Measurements from ENCODE around the gene FLNB. TPM values are rescaled to one million over a fixed set of nuclear protein-coding genes. Genes with fewer than 3 reads are reported as not detected.

Gene FLNB
- total and polyA plus RNA-seq, 2 of the 13 experiments (the other 11 are each of a cell fraction or from before 2014, with no cell fraction given): 106 to 130 TPM

- TF ChIP-seq ZNF564 (CRISPR knock-in tag; IDR thresholded peaks at IDR 0.05) (no peak), ETV6 (CRISPR knock-in tag; conservative IDR thresholded peaks at IDR 0.05) (no peak), CEBPZ (IDR thresholded peaks at IDR 0.05; ENCODE audit: low read length) (no peak), DNMT3B (CRISPR knock-in tag; conservative IDR thresholded peaks at IDR 0.05) (no peak), KLF11 (CRISPR knock-in tag; IDR thresholded peaks at IDR 0.05) (no peak), SATB2 (CRISPR knock-in tag; IDR thresholded peaks at IDR 0.05) (no peak), NR0B2 (CRISPR knock-in tag; IDR thresholded peaks at IDR 0.05) (no peak), ZNF430 (CRISPR knock-in tag; IDR thresholded peaks at IDR 0.05) (no peak), ZNF263 (CRISPR knock-in tag; IDR thresholded peaks at IDR 0.05) (peak; percentile 58; the same call in 1 of the 2 replicates), ZNF451 (CRISPR knock-in tag; IDR thresholded peaks at IDR 0.05) (no peak), PAWR (CRISPR knock-in tag; IDR thresholded peaks at IDR 0.05; ENCODE audit: borderline replicate concordance) (no peak), FOSL2 (CRISPR knock-in tag; IDR thresholded peaks at IDR 0.05) (peak; percentile 54), PAF1 (CRISPR knock-in tag; IDR thresholded peaks at IDR 0.05) (no peak), CREM (IDR thresholded peaks at IDR 0.05) (peak; percentile 78), CREM (CRISPR knock-in tag; IDR thresholded peaks at IDR 0.05) (no peak), U2AF2 (IDR thresholded peaks at IDR 0.05; ENCODE audit: low read depth, low read length) (no peak), ZNF383 (CRISPR knock-in tag; IDR thresholded peaks at IDR 0.05; ENCODE audit: borderline replicate concordance) (no peak), ZNF512B (CRISPR knock-in tag; IDR thresholded peaks at IDR 0.05; ENCODE audit: borderline replicate concordance) (no peak), SMYD3 (CRISPR knock-in tag; IDR thresholded peaks at IDR 0.05) (no peak), RNF219 (CRISPR knock-in tag; IDR thresholded peaks at IDR 0.05) (no peak), RXRB (CRISPR knock-in tag; IDR thresholded peaks at IDR 0.05; ENCODE audit: borderline replicate concordance) (peak; percentile 93), ZBTB25 (CRISPR knock-in tag; IDR thresholded peaks at IDR 0.05) (no peak)
Observed at GRCh38 chr3:58188921-58189451, 180.8 kb downstream of the FLNB start (continued).
